ENCODE measurements around the gene FAM83E. TPM values are rescaled to one million over a fixed set of nuclear protein-coding genes. Genes with fewer than 3 reads are reported as not detected.
"Not testable (repeated sequence)": the region's sequence is repeated elsewhere in the genome, so short reads cannot be mapped to it uniquely, and the experiment has no call there.

Gene FAM83E
- total RNA-seq, 2 donors from 2014 or later: 2.8 to 8.8 TPM

DNA sequence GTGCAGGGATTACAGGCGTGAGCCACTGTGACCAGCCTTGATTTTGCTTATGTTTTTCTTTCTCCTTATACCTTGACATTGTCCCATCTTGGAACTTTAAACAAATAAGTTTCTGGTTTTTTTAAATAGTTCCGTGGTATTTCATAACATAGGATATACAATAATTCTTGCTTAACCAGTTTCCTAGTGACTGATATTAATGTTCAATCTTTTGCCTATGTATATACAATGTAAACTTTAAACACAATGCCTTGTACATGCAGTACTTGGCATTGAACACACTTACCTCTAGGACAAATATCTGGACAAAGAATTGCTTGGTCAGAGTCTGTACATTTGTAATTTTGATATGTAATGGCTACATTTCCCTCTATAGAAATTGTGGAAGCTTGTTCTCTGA lies 32.7 kb downstream of the FAM83E start:
- Histone ChIP-seq H3K4me3 (no peak overlapping the region), H3K9me3 (no peaks in the 10 kb centered on the region), H3K36me3 (no peaks in the 10 kb centered on the region), H3K27ac (peak overlapping the region in 1 of 2 donors; percentile 23), H3K27me3 (replicated peaks; ENCODE audit: insufficient read depth) (no peaks in the 10 kb centered on the region), H3K4me1 (replicated peaks) (peaks cover 3% of the 10 kb centered on the region)
- WGBS: 55% methylated on average over 2 of the region's 2 CpGs
- DNase-seq (ENCODE audit: low spot score): no peak
- intact Hi-C loops (cut with DNase I): no loop called here
- peak; percentile 14 for TF ChIP-seq POLR2AphosphoS5 (IDR thresholded peaks at IDR 0.05)
- TF ChIP-seq POLR2A (IDR thresholded peaks at IDR 0.05): no peak
- TF ChIP-seq, protein P1, sequence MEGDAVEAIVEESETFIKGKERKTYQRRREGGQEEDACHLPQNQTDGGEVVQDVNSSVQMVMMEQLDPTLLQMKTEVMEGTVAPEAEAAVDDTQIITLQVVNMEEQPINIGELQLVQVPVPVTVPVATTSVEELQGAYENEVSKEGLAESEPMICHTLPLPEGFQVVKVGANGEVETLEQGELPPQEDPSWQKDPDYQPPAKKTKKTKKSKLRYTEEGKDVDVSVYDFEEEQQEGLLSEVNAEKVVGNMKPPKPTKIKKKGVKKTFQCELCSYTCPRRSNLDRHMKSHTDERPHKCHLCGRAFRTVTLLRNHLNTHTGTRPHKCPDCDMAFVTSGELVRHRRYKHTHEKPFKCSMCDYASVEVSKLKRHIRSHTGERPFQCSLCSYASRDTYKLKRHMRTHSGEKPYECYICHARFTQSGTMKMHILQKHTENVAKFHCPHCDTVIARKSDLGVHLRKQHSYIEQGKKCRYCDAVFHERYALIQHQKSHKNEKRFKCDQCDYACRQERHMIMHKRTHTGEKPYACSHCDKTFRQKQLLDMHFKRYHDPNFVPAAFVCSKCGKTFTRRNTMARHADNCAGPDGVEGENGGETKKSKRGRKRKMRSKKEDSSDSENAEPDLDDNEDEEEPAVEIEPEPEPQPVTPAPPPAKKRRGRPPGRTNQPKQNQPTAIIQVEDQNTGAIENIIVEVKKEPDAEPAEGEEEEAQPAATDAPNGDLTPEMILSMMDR (IDR thresholded peaks at IDR 0.05): no peak

DNA sequence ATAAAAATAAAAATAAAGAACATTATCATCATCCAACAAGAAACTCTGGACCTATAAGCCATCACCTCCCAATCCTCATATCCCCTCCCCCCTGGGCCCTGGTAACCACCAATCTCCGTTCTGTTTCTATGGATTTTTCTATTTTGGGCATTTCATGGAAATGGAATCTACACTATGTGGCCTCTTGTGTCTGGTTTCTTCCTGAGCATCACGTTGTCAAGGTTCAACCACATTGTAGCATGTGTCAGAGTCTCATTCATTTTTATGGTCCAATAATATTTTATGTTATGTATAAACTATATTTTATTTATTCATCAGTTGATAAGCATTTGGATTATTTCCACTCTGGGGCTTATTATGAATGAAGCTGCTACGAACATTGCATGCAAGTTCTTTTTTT lies 36.0 kb downstream of the FAM83E start:
- intact Hi-C loops (cut with DNase I): no loop called here
- H3K4me1 ChIP-seq (replicated peaks): peaks cover 6% of the 10 kb centered on the region
- DNase-seq (ENCODE audit: low spot score): no peak
- 32% methylated on average over 3 of the region's 3 CpGs for WGBS
- no peak overlapping the region for H3K27ac ChIP-seq
- H3K9me3 ChIP-seq: no peaks in the 10 kb centered on the region
- no peaks in the 10 kb centered on the region for H3K27me3 ChIP-seq (replicated peaks; ENCODE audit: insufficient read depth)
- no peak overlapping the region for H3K4me3 ChIP-seq
- no peaks in the 10 kb centered on the region for H3K36me3 ChIP-seq
- TF ChIP-seq POLR2AphosphoS5 (IDR thresholded peaks at IDR 0.05) (no peak), POLR2A (IDR thresholded peaks at IDR 0.05) (no peak)
- TF ChIP-seq, protein P1 (IDR thresholded peaks at IDR 0.05): no peak

DNA sequence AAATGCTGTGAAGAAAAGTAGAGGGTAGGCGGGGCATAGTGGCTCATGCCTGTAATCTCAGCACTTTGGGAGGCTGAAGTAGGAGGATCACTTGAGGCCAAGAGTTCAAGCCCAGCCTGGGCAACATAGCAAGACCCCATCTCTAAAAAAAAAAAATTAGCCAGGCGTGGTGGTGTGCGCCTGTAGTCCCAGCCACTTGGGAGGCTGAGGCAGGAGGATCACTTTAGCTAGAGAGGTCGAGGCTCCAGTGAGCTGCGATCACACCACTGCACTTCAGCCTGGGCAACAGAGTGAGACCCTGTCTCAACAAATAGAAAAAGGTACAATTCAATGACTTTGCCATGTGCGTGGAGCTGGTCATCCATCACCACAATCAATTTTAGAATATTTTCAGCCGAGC lies 37.0 kb downstream of the FAM83E start:
- peaks cover 13% of the 10 kb centered on the region for H3K4me1 ChIP-seq (replicated peaks)
- 94% methylated on average over 7 of the region's 7 CpGs for WGBS
- H3K4me3 ChIP-seq; H3K36me3 ChIP-seq; H3K27me3 ChIP-seq (replicated peaks; ENCODE audit: insufficient read depth); H3K27ac ChIP-seq; H3K9me3 ChIP-seq; DNase-seq (ENCODE audit: low spot score); intact Hi-C loops (cut with DNase I): not testable (repeated sequence)

- no peak overlapping the region for H3K4me3 ChIP-seq
- WGBS: 79% methylated on average over 23 of the region's 23 CpGs
- DNase-seq (ENCODE audit: low spot score): no peak
- no peaks in the 10 kb centered on the region for H3K27me3 ChIP-seq (replicated peaks; ENCODE audit: insufficient read depth)
- TF ChIP-seq, protein P1 (IDR thresholded peaks at IDR 0.05): no peak
- no peak for TF ChIP-seq POLR2A (IDR thresholded peaks at IDR 0.05)
- no peak for TF ChIP-seq POLR2AphosphoS5 (IDR thresholded peaks at IDR 0.05)
- peaks cover 26% of the 10 kb centered on the region for H3K4me1 ChIP-seq (replicated peaks)
- no peaks in the 10 kb centered on the region for H3K9me3 ChIP-seq
- no peak overlapping the region for H3K27ac ChIP-seq
- H3K36me3 ChIP-seq: no peaks in the 10 kb centered on the region
- intact Hi-C loops (cut with DNase I): no loop called here
Measured at GRCh38 chr19:48575931-48576622, 38.8 kb downstream of the FAM83E start.

GRCh38 chr19:48573163-48573505 lies 41.7 kb downstream of the FAM83E start:
- Histone ChIP-seq H3K27me3 (replicated peaks; ENCODE audit: insufficient read depth) (no peaks in the 10 kb centered on the region), H3K36me3 (no peaks in the 10 kb centered on the region), H3K9me3 (no peaks in the 10 kb centered on the region), H3K27ac (peak overlapping the region; percentile 80 to 82), H3K4me3 (no peak overlapping the region), H3K4me1 (replicated peaks) (peaks cover 32% of the 10 kb centered on the region)
- WGBS: 59% methylated on average over 12 of the region's 12 CpGs
- TF ChIP-seq, protein P1 (IDR thresholded peaks at IDR 0.05): no peak
- TF ChIP-seq POLR2AphosphoS5 (IDR thresholded peaks at IDR 0.05): peak; percentile 50
- TF ChIP-seq POLR2A (IDR thresholded peaks at IDR 0.05): no peak
- intact Hi-C loops (cut with DNase I): no loop called here
- peak; percentile 59 for DNase-seq (ENCODE audit: low spot score)

Measured in prostate gland (tissue), 2 donors.